GM12878 (cell line): ENCODE data around the gene TRIM46. TPM values are rescaled to one million over a fixed set of nuclear protein-coding genes. Genes with fewer than 3 reads are reported as not detected.
A peak's percentile ranks its signal among the peaks of the same experiment; 100 is the strongest.

ENCODE experiments used
- CBX5 ChIP-seq: sonication (generic); IDR thresholded peaks from 2 replicates; pipeline ENCODE4 v1.6.1; 2016; ENCODE audit warnings: low read depth, moderate library complexity, mild to moderate bottlenecking, inconsistent platforms
- CEBPB ChIP-seq, 2 experiments: fragments of 150-350 bp in 1 of 2; IDR thresholded peaks; 2 replicates each; pipeline ENCODE4 v1.6.1; 2012 to 2014; ENCODE audit warnings: low read depth in 2 of 2, low read length in 2 of 2, borderline replicate concordance in 1 of 2, inconsistent platforms in 1 of 2
- CREB1 ChIP-seq: IDR thresholded peaks from 2 replicates; pipeline ENCODE4 v1.6.1; 2012; ENCODE audit warnings: low read depth, mild to moderate bottlenecking, inconsistent platforms
- IKZF2 ChIP-seq, 2 experiments: fragments of 450-650 bp; IDR thresholded peaks; 2 replicates each; pipeline ENCODE4 v1.6.1; 2017; ENCODE audit warnings: mild to moderate bottlenecking in 2 of 2, moderate library complexity in 2 of 2
- JUNB ChIP-seq: IDR thresholded peaks from 2 replicates; pipeline ENCODE4 v1.6.1; 2016; ENCODE audit warnings: antibody characterized with exemption, mild to moderate bottlenecking
- MEF2A ChIP-seq: IDR thresholded peaks from 2 replicates; pipeline ENCODE4 v1.6.1; 2011; ENCODE audit warnings: low read depth, mild to moderate bottlenecking, low read length, moderate library complexity; ENCODE audit not compliant: insufficient read depth
- NBN ChIP-seq: fragments of 450-650 bp; IDR thresholded peaks from 2 replicates; pipeline ENCODE4 v1.6.1; 2016
- NR2C2 ChIP-seq: IDR thresholded peaks from 2 replicates; pipeline ENCODE4 v1.6.1; 2011; ENCODE audit warnings: borderline replicate concordance, low read depth; ENCODE audit not compliant: control insufficient read depth, insufficient read length
- NR2F1 ChIP-seq: fragments of 450-650 bp; conservative IDR thresholded peaks from 2 replicates; pipeline ENCODE4 v1.6.1; 2017; ENCODE audit warnings: mild to moderate bottlenecking
- RCOR1 ChIP-seq: conservative IDR thresholded peaks from 2 replicates; pipeline ENCODE4 v1.6.1; 2012; ENCODE audit warnings: low read depth, low read length, improper control_type of control experiment
- REST ChIP-seq: IDR thresholded peaks from 2 replicates; pipeline ENCODE4 v1.6.1; 2012; ENCODE audit warnings: mild to moderate bottlenecking, low read depth, low read length
- SMAD1 ChIP-seq: fragments of 450-650 bp; IDR thresholded peaks from 2 replicates; pipeline ENCODE4 v1.6.1; 2018; ENCODE audit warnings: mild to moderate bottlenecking, low read depth; ENCODE audit not compliant: partially characterized antibody
- YY1 ChIP-seq: IDR thresholded peaks from 2 replicates; pipeline ENCODE4 v1.6.1; 2011; ENCODE audit warnings: low read depth, mild to moderate bottlenecking, low read length
- ZNF207 ChIP-seq: fragments of 450-650 bp; IDR thresholded peaks from 2 replicates; pipeline ENCODE4 v1.6.1; 2014; ENCODE audit warnings: antibody characterized with exemption, mild to moderate bottlenecking, borderline replicate concordance
- ZNF592 ChIP-seq: fragments of 450-650 bp; IDR thresholded peaks from 2 replicates; pipeline ENCODE4 v1.6.1; 2017; ENCODE audit warnings: mild to moderate bottlenecking, moderate library complexity
- polyA plus RNA-seq, 11 experiments: library from polyadenylated mRNA; depleted of rRNA in 4 of 11; unstranded in 6 of 11; stranded (reverse) in 5 of 11; fragments of >200 nt; fragmentation: Nextera tagmentation in 4 of 11; fragmentation: Illumina TruSeq in 1 of 11; extraction: Ambion mirVana in 4 of 11; extraction: Trizol in 1 of 11; gene quantifications; 1 replicate in 1 of 11; 2 replicates in 10 of 11; pipeline versions ENCODE4 v1.2.1 to v1.2.3, GENCODE V29; 2011 to 2016; ENCODE audit warnings: inconsistent platforms in 2 of 11, missing spikeins in 2 of 11, low read depth in 1 of 11
- total RNA-seq, 4 experiments: library from RNA; depleted of rRNA in 3 of 4; stranded (reverse); fragments of >200 nt in 3 of 4; fragmentation: Illumina TruSeq in 1 of 4; extraction: Trizol in 1 of 4; gene quantifications; 2 replicates each; pipeline versions ENCODE4 v1.2.1 to v1.2.3, GENCODE V29; 2013 to 2021
- TF ChIP-seq, protein P1 (sequence below): IDR thresholded peaks from 2 replicates; pipeline ENCODE4 v1.6.1; 2012; ENCODE audit warnings: low read length, inconsistent platforms
- TF ChIP-seq, protein P2 (sequence below): fragments of 450-650 bp; conservative IDR thresholded peaks from 2 replicates; pipeline ENCODE4 v1.6.1; 2017; ENCODE audit warnings: mild to moderate bottlenecking, moderate library complexity

The TRIM46 gene
- total and polyA plus RNA-seq, 10 of the 15 experiments (the other 5 are each of a cell fraction or from before 2014, with no cell fraction given), result 0.08 to 3.1 (median 0.97) TPM

DNA sequence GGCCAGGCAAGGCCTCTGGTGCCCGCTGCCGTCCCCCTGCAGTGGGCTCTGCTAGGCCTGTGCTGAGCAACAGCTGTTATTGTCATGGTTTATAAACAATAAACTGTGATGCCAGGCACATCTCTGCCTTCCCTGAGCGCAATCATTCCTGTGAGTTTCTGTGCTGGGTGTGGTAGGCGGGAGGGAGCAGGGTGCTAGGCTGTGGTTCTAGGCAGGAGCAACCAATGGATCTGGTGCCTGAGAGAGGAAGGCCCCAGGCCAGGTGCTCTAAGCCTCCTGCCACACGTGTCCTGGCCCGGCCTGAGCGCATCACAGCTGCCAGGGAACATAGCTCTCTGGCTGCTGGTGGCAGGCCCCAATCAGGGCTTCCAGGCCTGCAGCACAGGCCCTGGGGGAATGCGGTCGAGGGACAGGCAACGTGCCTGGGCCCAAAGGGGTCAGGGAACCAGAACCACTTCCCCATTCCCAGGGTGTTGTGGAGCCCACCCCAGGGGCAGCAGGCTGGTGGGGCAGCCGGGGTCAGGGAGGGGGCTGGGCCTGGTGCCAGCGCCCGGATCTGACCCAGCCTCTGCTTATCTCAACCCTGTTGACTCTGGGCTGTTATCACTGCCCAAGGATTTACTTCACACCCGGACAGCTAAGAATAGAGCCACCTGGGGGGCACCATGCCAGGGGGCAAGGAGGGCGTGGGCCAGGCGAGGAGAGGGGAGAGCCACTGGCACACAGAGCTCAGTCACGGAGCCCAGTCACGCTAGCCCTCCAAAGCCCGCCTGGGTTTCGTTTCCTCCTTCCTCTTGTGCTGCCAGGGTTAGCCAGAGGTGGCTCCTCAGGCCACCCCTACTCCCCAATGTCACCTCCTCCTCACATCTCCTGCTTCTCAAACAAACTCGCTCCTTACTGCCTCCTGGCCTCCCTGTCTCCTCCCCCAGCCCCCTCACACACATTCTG lies 11.5 kb downstream of the TRIM46 start (continued):
- TF ChIP-seq NR2F1 (peak; percentile 82), IKZF2 (IDR thresholded peaks at IDR 0.05) (peak; percentile 73 to 84), CEBPB (IDR thresholded peaks at IDR 0.05; ENCODE audit: borderline replicate concordance in 1 of 2, low read depth in 2 of 2, low read length in 2 of 2) (no peak), JUNB (no peak), NR2C2 (no peak), CBX5 (no peak), MEF2A (no peak), REST (no peak), RCOR1 (no peak), ZNF207 (no peak), ZNF592 (0 out of 2 replicates have a peak, but pooled peaks have one; percentile 45), NBN (peak; percentile 80), SMAD1 (no peak), YY1 (no peak), CREB1 (no peak)
- TF ChIP-seq, protein P1, sequence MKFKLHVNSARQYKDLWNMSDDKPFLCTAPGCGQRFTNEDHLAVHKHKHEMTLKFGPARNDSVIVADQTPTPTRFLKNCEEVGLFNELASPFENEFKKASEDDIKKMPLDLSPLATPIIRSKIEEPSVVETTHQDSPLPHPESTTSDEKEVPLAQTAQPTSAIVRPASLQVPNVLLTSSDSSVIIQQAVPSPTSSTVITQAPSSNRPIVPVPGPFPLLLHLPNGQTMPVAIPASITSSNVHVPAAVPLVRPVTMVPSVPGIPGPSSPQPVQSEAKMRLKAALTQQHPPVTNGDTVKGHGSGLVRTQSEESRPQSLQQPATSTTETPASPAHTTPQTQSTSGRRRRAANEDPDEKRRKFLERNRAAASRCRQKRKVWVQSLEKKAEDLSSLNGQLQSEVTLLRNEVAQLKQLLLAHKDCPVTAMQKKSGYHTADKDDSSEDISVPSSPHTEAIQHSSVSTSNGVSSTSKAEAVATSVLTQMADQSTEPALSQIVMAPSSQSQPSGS, result no peak
- TF ChIP-seq, protein P2, sequence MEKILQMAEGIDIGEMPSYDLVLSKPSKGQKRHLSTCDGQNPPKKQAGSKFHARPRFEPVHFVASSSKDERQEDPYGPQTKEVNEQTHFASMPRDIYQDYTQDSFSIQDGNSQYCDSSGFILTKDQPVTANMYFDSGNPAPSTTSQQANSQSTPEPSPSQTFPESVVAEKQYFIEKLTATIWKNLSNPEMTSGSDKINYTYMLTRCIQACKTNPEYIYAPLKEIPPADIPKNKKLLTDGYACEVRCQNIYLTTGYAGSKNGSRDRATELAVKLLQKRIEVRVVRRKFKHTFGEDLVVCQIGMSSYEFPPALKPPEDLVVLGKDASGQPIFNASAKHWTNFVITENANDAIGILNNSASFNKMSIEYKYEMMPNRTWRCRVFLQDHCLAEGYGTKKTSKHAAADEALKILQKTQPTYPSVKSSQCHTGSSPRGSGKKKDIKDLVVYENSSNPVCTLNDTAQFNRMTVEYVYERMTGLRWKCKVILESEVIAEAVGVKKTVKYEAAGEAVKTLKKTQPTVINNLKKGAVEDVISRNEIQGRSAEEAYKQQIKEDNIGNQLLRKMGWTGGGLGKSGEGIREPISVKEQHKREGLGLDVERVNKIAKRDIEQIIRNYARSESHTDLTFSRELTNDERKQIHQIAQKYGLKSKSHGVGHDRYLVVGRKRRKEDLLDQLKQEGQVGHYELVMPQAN, result peak; percentile 34; the same call in 1 of the 2 replicates
